ENCODE data around the gene BASP1. TPM values are rescaled to one million over a fixed set of nuclear protein-coding genes. Genes with fewer than 3 reads are reported as not detected.
"Not testable (repeated sequence)": the region's sequence is repeated elsewhere in the genome, so short reads cannot be mapped to it uniquely, and the experiment has no call there.

Gene BASP1
- total RNA-seq, 1 donor from 2014 or later: 46.9 TPM

DNA sequence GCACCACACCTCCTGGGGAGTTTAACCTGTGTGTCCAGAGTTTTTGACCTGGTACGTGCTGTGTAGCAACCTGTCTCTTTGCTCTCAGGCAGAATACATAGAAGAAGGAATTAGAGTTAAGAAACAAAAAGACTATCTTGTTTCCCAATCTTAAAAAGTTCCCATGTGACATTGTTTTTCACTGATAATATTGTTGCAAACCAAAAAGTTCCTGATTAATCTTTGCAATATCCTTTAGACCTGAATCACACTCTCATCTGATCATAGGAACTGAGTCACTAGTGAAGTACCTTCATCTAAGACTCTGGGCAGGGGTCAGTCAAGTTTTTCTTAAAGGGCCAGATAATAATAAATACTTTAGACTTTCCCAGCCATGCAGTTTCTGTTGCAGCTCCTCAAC is 35.1 kb downstream of the BASP1 start:
- DNase-seq (ENCODE audit: low spot score): no peak

DNA sequence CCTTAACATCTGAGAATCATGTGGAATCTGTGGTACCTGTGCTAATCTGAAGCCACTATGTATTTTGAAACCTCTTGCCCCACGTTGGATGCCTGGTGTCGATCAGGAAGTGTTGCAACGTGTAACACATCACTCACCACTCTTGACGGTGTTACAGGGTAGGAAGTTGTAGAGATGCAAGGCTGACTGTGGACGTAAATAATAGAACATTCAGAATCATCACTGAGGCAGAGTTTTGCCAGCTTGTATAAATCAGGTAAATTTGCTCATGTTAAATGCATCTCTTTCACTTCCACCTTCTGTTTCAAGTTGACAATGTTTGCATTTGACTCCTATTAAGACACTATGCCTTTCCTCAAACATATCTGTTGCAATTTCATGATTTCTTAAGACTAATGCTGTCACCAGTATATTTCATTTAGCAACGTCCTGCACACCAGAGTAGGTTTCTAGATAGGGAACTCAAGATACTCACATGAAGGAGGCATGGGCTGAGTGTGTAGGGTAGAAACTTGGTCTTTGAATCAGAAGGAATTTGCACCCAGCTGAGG is 38.1 kb downstream of the BASP1 start:
- no peak for DNase-seq (ENCODE audit: low spot score)

DNA sequence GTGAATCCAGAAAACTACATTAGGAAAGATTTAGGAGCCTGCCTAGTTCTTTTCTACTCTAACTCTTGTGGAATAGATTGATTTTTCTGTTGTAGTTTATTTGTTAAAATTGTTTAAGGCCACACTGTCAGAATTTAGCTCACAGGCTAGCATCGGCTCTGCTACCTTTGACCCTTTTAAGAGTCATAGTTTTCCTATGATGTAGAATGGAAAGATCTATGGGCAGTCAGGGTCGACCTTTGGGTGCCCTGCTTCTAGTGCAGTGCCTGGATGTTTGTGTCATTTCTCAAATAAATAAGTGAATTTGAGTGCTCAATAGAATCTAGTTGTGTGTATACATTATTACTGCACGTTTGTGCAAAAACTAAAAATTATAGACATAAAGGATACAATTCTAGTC is 38.7 kb downstream of the BASP1 start:
- no peak for DNase-seq (ENCODE audit: low spot score)

DNA sequence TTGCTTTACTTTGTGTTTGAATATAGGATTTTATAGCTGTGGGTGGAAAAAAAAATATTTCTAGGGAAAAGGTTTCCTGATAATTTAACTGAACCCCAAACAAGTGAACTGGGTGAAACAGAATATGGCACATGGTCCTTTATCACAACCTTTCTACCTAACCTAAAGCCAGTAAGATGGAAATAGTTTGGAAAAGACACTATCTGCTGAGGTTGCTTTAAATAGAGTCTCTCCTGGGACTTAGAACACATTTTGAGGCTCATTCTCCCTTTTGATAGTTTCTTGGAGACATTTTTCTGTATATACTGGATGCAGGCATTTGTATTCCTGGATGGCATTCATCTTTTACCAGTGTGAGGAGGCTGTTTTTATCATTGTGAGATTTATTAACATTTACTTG is 39.4 kb downstream of the BASP1 start:
- DNase-seq (ENCODE audit: low spot score): no peak

DNA sequence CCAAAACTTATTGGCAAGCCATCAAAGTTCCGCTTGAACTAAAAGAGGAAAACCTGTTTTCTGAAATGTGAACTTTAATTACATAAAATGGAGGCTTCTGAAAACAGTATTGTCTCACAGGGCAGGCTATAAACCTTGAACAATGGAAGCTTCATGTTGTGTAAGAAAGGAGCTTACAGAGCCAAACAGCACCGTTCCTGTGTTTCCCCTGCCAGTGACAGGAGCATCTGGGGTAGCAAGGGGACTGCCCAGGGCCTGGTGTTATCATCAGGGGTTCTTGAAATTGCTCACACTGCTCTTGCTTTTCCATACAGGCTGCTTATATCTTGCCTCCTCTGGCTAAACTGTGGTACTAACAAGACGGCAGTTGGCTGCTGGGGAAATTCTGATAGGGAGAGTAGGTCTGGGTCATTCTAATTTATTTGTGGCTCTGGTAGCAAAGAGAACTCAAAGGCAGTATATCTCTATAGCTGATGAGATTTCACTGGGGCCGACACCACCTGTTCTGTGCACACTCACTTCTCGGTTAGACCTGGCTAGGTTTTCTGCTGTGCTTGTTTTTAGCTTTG is 40.4 kb downstream of the BASP1 start:
- DNase-seq (ENCODE audit: low spot score): no peak

DNA sequence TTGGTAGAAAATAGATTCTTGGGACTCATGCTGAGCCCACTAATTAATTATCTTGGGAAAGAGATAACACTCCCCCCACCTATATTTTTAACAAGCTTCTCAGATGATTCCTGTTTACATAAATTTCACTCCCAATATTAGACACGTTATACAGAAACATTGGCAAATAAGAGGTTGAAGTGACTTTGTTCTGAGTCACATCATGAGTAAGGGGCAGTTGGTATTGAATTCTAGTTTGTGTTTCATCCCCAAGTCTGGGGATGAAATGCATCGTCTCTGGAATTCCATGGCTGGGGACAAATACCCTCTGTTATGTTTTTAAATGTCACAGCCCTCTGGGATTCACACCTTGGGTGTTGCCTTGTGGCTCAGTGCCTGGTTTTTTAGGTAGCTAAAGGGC is 41.0 kb downstream of the BASP1 start:
- DNase-seq (ENCODE audit: low spot score): no peak

DNA sequence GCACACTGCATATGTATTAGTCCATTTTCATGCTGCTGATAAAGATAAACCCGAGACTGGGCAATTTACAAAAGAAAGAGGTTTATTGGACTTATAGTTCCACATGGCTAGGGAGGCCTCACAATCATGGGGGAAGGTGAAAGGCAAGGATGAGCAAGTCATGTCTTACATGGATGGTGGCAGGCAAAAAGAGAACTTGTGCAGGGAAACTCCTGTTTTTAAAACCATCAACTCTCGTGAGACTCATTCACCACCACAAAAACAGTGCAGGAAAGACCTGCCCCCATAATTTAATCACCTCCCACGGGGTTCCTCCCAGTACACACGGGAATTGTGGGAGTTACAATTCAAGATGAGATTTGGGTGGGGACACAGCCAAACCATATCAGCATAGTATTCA is 41.6 kb downstream of the BASP1 start:
- DNase-seq (ENCODE audit: low spot score): not testable (repeated sequence)

DNA sequence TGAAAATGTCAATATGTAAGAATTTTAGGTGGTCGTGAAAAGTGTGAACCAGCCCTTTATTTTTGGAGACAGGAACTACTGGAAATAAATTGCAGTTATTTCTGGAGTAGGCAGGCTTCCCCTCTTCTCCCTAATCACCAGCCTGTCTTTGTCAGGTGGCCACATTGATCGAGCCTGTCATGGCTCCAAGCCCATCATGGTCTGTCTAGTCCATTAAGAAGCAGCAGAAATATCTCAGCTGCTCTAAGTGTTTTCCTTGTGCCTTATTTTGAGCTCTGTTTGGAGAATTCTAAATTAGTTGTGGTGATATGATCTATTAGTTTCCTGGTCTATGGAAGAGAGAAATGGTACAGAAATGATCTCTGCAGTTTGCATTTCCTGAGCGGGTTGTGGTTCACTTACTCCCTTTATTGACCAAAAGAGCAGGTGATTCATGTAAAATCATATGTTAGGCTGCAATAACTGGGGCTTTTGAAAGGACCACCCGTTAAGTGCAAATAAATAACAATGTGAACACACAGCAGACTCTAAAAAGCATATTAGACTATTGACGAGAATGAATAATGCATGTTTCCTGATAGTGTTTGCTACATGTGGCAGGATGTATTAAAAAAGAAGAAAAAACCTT is 42.3 kb downstream of the BASP1 start:
- no peak for DNase-seq (ENCODE audit: low spot score)

DNA sequence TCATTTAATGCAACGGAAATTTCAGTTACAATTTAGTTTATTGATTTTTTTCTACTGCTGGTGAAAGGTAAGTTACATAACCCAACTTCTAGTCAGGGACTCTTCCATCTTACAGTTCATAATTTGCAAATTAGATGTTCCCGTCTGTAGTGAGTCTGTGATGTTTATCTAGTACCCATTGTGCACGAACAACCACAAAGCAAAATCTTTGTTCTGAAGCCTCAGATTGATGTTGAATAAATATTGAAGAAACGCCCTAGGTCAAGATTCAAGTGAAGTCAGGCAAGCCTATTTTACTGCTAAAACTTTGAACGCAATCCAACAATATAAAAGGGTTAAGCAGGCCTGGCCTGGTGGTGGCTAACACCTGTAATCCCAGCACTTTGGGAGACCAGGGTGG is 43.1 kb downstream of the BASP1 start:
- no peak for DNase-seq (ENCODE audit: low spot score)

DNA sequence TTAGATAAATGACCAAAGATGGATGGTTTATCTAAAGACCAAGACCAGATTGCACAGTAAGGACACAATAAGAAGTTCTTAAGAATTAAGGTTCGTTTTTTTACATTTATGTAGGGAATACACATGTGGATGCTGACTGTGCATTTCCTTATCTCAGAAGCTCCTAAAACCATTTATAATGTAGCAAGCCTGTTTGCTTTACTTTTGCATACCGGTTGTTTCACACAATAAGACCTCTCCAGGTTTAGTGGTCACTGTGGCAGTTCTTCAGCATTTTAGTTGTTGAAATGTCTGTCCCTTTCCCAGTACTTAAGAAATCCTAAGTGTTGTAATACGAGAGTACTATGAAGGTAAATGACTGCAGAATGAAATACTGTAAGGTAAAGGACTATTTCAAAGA is 43.6 kb downstream of the BASP1 start:
- DNase-seq (ENCODE audit: low spot score): no peak

DNA sequence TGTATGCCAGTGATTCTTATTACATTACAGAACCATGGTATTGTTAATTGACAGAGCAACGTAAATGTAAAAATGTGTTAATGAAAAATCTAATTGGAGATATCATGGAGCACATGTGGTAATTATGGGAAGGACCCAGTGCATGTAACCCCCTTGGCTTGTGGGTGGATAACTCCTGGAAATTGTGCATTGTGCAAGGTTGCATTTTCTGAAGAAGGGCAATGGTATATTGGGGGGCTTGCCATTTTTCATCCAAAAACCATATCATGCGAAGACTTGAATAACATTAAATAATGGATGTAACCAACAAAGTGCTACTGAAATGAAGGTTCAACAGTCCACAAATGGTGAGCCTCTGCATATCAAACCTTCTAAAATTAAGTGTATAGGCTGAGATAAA is 47.6 kb downstream of the BASP1 start:
- DNase-seq (ENCODE audit: low spot score): no peak

DNA sequence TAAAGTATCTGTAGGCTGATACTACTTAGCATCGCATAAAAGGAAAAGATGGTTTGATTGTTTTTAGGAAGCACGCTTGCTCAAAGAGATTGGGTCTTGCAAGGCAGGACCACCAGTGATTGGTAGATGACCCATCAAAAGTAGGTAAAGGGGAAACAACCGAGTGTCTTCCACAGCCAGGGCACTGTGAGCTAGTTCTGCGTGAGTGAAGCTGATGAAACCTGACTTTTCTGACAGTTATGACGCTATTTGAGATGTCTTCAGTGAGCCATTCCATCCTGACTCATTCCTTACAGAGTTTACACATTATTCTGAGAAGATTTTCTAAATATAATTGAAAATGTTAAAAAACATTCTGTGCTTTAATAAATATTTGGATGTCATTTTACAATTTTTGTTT is 49.7 kb downstream of the BASP1 start:
- no peak for DNase-seq (ENCODE audit: low spot score)

DNA sequence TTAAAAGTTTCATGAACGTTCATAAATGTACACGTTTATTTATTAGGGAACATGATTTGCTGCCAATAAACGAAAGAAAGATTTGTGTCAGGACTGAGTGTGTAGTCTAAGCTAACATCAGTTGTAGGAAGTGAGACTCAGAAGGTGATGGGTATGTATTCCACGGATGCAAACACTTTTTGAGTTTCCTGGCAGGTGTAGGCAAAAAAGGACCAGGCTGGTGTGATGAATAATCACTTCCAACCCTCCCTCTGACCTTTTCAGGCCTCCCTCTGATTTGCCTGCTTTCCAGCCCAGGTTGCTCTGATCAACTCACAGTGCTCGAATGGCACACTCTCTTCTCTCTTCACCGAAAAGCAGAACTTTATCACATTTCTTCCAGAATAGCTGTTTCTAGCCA is 51.8 kb downstream of the BASP1 start:
- DNase-seq (ENCODE audit: low spot score): no peak

DNA sequence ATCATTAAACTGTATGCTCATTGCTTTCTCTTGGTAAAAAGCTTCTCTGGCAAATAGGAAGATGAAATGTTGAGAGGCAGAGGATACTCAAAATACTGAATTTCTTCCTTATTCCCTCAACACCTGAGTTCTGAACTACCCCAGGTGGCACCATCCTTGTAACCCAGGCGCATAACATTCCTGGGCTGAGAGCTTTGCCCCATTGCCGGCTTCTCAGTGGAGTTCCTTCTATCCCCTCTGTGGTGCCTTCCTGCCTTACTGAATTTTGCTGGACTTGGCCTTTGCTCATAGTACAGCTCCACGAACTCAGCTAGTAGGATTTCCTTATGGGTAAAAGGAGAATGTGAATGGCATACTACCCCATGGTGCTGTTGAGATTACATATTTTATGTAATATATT is 54.7 kb downstream of the BASP1 start:
- DNase-seq (ENCODE audit: low spot score): no peak

DNA sequence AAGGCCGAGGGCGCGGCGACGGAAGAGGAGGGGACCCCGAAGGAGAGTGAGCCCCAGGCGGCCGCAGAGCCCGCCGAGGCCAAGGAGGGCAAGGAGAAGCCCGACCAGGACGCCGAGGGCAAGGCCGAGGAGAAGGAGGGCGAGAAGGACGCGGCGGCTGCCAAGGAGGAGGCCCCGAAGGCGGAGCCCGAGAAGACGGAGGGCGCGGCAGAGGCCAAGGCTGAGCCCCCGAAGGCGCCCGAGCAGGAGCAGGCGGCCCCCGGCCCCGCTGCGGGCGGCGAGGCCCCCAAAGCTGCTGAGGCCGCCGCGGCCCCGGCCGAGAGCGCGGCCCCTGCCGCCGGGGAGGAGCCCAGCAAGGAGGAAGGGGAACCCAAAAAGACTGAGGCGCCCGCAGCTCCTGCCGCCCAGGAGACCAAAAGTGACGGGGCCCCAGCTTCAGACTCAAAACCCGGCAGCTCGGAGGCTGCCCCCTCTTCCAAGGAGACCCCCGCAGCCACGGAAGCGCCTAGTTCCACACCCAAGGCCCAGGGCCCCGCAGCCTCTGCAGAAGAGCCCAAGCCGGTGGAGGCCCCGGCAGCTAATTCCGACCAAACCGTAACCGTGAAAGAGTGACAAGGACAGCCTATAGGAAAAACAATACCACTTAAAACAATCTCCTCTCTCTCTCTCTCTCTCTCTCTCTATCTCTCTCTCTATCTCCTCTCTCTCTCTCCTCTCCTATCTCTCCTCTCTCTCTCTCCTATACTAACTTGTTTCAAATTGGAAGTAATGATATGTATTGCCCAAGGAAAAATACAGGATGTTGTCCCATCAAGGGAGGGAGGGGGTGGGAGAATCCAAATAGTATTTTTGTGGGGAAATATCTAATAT is 58.1 kb downstream of the BASP1 start:
- DNase-seq (ENCODE audit: low spot score): no peak

DNA sequence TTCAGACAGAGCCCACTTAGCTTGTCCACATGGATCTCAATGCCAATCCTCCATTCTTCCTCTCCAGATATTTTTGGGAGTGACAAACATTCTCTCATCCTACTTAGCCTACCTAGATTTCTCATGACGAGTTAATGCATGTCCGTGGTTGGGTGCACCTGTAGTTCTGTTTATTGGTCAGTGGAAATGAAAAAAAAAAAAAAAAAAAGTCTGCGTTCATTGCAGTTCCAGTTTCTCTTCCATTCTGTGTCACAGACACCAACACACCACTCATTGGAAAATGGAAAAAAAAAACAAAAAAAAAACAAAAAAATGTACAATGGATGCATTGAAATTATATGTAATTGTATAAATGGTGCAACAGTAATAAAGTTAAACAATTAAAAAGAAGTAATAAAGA is 59.0 kb downstream of the BASP1 start:
- no peak for DNase-seq (ENCODE audit: low spot score)

DNA sequence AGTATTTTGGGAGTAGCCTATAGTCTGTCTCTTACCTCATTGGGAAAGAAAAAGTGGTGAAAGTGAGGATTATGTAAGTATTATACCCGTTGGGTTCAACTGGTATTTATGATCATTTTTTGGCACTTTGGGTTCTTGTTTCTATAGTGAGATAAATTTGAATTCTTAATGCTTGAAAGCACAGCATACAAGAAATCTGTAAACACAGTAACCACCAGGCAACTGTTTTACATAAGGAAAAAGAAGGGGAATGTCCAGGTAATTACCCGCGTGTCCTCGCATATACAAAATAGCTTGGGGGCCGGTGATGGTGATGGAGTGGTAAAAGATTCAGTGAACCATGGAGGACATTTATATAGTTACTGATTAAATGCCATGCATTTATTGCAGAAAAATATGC is 60.5 kb downstream of the BASP1 start:
- no peak for DNase-seq (ENCODE audit: low spot score)

DNA sequence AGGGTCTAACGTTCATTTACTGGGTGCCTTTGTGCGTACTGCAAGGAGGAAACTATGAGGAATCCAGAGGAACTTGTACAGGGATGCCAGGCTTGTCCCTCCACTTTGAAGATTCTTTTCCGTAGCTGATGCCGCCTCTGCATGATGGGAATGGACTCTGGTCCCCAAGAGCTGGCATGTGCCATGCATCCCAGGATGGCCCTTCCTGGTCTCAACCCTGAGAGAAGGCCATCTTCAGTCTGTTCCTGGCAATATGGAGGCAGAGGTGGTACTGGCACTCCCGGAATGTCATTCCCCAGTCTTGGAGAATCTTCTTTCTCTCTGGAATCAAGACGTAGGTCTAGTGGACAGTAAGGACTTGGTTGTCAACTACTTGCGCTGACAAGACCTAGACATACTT is 61.5 kb downstream of the BASP1 start:
- DNase-seq (ENCODE audit: low spot score): no peak

DNA sequence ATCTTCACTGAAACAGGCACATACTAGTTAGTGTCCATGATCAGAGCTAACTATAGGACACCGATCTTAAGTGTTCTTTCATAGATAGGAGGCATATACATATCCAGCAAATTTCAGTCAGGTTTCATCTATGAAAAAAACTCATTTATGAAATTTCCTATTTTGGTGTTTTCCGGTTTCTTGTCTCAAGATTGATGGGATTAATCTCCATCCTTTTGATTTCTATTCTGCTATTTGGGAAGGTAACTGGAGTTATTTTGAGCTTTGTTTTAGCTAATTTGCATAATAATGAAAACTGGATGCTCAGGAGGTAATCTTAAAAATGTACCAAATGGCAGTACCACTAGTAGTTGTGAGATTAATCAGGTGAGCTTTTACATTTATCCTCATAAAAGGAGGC is 62.1 kb downstream of the BASP1 start:
- DNase-seq (ENCODE audit: low spot score): no peak

DNA sequence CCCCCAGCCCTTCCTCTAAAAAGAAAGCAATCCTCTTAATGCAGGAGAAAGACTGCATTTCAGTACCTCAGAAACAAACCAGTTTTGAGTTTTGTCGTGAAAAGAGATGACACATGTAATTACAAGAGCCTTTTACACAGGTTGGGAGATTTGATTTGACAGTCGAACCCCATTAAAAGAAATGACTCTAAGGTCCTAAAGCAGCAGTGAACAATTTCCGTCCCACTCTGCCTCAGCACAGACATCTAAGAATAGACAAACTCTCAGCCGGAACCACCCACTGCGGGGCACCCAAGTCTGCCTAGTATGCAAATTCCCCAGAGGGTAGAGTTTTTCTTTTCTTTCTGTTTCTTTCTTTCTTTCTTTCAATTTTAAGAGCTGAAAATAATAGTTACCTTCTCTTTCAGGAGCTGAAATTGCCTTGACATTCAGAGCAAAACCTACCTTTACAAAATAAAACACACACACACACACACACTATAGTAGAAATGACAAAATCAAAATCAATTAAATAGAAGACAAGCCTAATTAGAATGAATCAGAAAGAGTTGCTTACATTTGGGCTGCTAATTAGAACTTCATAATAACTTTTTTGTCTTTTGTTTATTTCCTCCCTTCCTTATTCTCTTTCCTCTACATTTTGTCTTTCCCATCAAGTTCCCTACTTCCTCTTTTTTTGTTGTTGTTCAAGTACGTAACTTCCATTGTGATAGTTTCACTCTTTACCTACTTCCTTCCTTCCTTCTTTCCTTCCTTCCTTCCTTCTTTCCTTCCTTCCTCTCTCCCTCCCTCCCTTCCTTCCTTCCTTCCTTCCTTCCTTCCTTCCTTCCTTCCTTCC is 65.1 kb downstream of the BASP1 start:
- no peak for DNase-seq (ENCODE audit: low spot score)

DNA sequence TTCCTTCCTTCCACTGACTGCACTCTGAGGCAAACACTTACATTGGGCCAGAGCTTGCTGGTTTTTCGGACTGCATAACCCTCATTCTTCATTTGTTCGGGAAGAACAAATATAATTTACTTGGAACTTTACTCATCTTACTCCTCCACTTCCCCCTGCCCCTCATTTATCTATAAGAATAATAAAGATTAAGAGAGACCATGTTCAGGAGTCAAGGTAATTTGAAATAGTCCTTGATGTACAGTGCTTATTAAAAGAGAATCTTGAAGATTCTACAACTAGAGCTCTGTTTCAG is 65.6 kb downstream of the BASP1 start:
- DNase-seq (ENCODE audit: low spot score): no peak
